ENCODE measurements around the gene KLF3.

KLF3 gene

GRCh38 chr4:38728631-38729141 lies 64.7 kb downstream of the KLF3 start:
- TF ChIP-seq CTCF (conservative IDR thresholded peaks at IDR 0.05; ENCODE audit: low read depth, low read length): no peak
- no peak for DNase-seq (ENCODE audit: low read depth)
- H3K4me3 ChIP-seq (ENCODE audit: low read length): no peak overlapping the region

- DNase-seq (ENCODE audit: low read depth): no peak
- TF ChIP-seq CTCF (conservative IDR thresholded peaks at IDR 0.05; ENCODE audit: low read depth, low read length): no peak
- no peak overlapping the region for H3K4me3 ChIP-seq (ENCODE audit: low read length)
Measured at GRCh38 chr4:38730493-38730829, 66.5 kb downstream of the KLF3 start.

- TF ChIP-seq CTCF (conservative IDR thresholded peaks at IDR 0.05; ENCODE audit: low read depth, low read length): peak; percentile 93
- H3K4me3 ChIP-seq (ENCODE audit: low read length): no peak overlapping the region
- DNase-seq (ENCODE audit: low read depth): peak; percentile 76
Measured at GRCh38 chr4:38730830-38731646, 67.0 kb downstream of the KLF3 start.

- no peak overlapping the region for H3K4me3 ChIP-seq (ENCODE audit: low read length)
- no peak for DNase-seq (ENCODE audit: low read depth)
- TF ChIP-seq CTCF (conservative IDR thresholded peaks at IDR 0.05; ENCODE audit: low read depth, low read length): no peak
Measured at GRCh38 chr4:38733663-38734062, 69.7 kb downstream of the KLF3 start.

GRCh38 chr4:38734446-38734845 lies 70.4 kb downstream of the KLF3 start:
- no peak for TF ChIP-seq CTCF (conservative IDR thresholded peaks at IDR 0.05; ENCODE audit: low read depth, low read length)
- DNase-seq (ENCODE audit: low read depth): no peak
- no peak overlapping the region for H3K4me3 ChIP-seq (ENCODE audit: low read length)

GRCh38 chr4:38734911-38735310 lies 70.9 kb downstream of the KLF3 start:
- no peak for DNase-seq (ENCODE audit: low read depth)
- H3K4me3 ChIP-seq (ENCODE audit: low read length): no peak overlapping the region
- no peak for TF ChIP-seq CTCF (conservative IDR thresholded peaks at IDR 0.05; ENCODE audit: low read depth, low read length)

GRCh38 chr4:38735870-38736269 lies 71.9 kb downstream of the KLF3 start:
- no peak for TF ChIP-seq CTCF (conservative IDR thresholded peaks at IDR 0.05; ENCODE audit: low read depth, low read length)
- no peak overlapping the region for H3K4me3 ChIP-seq (ENCODE audit: low read length)
- no peak for DNase-seq (ENCODE audit: low read depth)

All from retinal pigment epithelial cell (primary cell).